Measurements from ENCODE around the gene SPATA20.

Gene SPATA20

DNA sequence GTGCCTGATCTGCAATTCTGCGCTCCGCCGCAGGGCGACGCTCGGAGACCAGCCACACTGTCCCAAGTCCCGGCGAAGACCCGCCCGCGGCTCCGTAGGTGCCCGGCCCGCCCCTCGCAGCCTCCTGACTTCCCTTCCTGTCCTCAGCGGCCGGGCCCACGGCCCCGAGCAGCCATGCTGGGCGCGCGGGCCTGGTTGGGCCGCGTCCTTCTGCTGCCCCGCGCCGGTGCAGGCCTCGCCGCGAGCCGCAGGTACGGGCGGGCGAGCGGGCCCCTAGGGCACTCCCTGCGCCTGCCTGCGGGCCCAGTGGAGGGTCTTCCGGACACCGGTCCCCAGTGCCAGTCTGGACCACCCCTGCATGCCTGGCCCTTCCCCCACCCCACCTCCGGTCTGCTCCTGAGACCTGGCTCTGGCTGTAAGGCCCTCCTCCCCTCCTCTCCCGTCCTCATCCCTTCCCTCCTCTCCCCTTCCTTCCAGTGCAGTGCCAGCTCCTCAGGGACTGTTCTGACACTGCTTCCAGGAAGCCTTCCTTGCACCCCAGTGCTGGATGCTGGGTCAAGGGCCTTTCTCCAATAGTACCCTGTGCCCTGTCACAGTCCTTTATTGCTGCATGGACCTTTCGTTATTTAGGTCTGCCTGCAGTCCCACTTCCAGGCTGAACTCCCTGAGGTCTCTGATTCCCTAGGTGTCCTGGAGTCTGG, at the start of gene SPATA20:
Gene SPATA20, plus strand, starts transcription at position 140 of the 701 bp plus-strand sequence. Its CDS starts 35 bp downstream, at position 175.
- peak; percentile 54 to 60 for DNase-seq (ENCODE audit: low read depth in 2 of 2)

- no peak for DNase-seq (ENCODE audit: low read depth in 2 of 2)
Measured at GRCh38 chr17:50498021-50498874, 48.7 kb upstream of the SPATA20 start.

DNA sequence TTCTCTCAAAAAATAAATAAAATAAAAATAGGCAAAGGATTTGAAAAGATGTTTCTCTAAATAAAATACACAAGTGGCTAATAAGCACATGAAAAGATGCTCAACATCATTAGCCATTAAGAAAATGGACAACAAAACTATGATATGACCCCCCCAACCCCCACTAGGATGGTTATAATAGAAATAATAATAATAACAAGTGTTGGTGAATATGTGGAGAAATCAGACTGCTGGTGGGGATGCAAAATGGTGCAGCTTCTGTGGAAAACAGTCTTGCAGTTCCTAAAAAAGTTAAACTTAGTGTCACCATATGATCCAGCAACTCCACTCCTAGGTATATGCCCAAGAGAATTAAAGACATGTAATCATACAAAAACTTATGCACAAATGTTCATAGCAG, 47.7 kb upstream of the SPATA20 start:
- no peak for DNase-seq (ENCODE audit: low read depth in 2 of 2)

DNA sequence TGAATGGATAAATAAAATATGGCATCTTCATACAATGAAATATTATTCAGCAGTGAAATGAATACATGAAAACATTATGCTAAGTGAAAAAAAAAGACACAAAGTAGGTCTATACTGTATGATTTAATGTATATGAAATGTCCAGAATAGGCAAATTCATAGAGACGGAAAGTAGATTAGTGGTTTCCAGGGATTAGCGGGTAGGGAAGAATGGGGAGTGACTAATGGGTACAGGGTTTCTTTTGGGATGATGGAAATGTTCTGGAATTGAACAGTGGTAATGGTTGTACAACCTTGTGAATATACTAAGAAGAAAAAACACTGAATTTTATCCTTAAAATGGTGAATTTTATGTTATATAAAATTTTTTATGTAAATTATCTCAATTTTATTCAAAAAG, 47.3 kb upstream of the SPATA20 start:
- no peak for DNase-seq (ENCODE audit: low read depth in 2 of 2)

- no peak for DNase-seq (ENCODE audit: low read depth in 2 of 2)
Measured at GRCh38 chr17:50501054-50501453, 45.9 kb upstream of the SPATA20 start.

- no peak for DNase-seq (ENCODE audit: low read depth in 2 of 2)
Measured at GRCh38 chr17:50502301-50502990, 44.5 kb upstream of the SPATA20 start.

DNA sequence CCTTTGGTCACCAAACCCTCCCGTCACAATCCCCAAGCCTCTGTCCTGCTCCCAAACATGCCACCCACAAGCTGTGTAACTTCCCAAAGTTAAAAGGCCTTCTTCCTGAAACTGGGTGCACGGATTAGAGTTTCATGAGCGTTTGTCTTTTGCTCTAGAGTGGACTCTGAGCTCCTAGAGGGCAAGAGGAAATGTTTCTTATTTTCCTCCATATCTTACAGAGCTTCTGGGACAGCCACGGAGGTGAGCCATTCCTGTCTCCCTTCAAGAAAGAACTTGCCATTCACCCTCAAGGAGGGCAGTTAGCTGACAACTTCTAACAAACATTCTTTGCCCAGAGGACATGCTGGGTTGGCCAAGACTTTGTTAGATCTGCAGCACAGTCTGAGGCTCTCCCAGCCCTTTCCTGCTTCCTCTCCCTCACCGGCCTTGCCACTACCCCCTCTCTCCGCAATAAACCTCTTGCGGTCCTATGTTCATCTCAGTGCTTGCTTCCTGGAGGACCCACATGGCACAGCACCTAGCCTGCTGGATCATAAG, 41.3 kb upstream of the SPATA20 start:
- no peak for DNase-seq (ENCODE audit: low read depth in 2 of 2)

DNA sequence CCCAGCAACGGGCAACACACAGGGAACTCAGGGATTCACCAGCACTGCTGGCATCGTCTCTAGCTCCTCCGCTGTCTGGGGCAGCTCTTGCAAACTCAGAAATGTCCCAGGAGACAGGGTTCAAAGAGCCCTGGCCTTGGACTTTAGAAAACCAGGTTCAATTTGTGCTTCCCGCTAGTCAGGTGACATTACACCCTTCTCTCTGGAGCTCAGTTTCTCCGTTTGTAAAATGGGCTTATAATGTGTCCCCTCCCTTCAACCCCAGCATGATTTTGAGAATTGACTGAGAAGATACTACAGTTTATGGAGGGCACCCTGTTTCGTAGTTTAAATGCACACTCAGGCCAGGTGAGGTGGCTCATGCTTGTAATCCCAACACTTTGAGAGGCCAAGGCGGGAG, 40.7 kb upstream of the SPATA20 start:
- DNase-seq (ENCODE audit: low read depth in 2 of 2), result no peak

DNA sequence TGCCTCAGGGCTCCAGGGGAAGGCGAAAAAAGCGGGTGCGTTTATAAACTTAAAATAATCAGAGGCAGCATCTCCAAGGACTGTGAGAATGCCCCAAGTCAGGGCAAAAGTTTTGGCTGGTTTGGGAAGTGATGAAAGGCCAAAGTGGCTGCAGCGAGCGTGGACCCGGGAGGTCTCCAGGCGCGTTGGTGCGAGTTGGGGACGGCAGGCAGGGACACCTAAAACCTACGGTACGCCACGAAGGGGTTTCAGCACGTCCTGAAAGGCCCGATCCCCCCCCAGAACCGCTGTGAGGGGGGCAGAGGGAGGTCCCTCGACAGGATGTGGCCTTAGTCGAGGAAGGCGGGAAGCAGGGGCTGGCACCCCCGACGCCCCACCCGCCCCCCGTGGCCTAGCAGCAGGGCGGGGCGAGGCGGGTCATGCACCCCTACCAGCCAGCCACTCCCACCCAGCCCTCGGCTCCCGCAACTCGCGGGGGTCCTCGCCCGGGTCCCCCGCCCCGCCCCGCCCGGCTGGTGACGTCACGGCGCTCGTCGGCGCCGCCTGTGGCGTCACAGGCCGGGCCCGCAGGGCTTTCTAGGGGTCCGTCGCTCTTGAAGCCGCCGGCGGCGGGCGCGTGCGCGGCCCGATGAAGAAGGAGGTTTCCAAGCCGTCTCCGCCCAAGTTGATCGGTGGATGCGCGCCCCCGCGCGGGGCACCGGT, 39.0 kb upstream of the SPATA20 start, which contains the start of gene MYCBPAP:
Gene MYCBPAP, plus strand, starts transcription at position 569 of the 702 bp plus-strand sequence. CDS start 236 bp downstream, outside the sequence.
- DNase-seq (ENCODE audit: low read depth in 2 of 2), result peak; percentile 19 to 60

GRCh38 chr17:50508573-50509460, 38.2 kb upstream of the SPATA20 start:
- DNase-seq (ENCODE audit: low read depth in 2 of 2), result no peak

DNA sequence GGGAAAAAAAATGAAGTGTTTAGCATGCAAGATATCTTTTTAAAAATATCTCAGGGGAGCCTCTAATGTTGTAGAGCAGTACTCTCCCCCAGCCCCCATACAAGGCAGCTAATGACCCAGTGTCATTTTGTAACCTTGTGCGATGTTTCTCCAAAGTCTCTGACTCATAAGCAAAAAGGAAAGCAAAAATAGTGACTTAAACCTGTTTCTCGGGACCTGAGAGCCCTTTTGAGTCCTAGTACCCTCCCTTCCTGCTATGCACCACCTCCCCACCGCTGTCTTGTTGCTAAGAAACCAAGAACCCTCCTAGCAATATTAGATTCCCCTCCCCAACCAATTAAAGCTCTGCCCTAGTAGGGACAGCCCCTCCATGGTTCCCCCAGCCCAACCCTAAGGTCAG, 35.9 kb upstream of the SPATA20 start:
- DNase-seq (ENCODE audit: low read depth in 2 of 2), result no peak

GRCh38 chr17:50513495-50513894, 33.5 kb upstream of the SPATA20 start:
- DNase-seq (ENCODE audit: low read depth in 2 of 2), result no peak

DNA sequence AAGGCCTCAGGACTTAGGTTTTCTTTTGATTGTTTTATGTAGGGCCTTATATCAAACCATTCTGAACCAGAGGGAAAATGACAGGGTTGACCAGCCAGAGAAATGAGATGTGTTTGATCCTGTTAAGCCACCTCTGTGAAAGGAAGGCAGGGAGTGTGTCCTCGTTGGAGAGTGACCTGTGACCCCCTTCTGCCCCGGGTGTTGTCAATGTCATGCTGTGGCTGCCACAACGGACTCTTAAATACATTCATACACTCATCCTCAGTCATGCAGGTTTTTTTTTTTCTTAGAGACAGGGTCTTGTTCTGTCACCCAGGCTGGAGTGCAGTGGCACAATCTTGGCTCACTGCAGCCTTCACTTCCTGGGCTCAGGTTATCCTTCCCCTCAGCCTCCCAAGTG, 32.6 kb upstream of the SPATA20 start:
- DNase-seq (ENCODE audit: low read depth in 2 of 2), result no peak

DNA sequence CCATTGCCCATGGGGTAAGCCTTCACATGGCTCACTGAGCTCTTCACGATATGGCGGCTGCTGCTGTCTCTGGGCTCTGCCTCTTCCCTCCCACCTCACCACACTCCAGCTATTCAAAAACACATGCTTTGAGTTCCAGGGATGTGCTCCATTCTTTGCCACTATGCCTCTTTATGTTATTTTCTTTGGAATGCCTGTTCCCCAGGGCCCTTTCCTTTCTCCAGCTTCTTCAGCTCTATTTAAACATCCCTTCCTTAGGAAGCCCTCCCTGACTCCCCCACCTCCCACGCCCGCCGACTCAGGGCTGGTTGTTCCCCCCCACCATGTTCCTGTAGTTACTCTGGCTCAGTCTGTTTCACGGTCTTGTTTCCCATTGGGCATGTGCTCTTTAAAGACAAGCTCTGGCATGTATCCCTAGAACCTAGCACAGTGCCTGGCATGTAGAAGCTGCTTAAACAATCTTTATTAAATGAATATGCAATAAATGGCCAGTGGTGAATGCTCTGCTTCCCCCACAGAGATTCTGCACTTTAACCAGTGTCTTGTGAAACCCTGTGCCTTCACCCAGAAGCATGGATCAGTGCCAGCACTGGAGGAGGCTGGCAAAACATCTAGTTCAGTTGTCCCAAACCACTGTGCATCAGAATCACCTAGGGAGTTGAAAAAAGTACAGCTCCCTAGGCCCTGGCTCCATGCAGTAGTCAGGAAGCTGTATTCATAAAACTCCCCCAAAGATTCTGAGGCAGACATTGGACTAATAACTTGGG, 31.9 kb upstream of the SPATA20 start:
- no peak for DNase-seq (ENCODE audit: low read depth in 2 of 2)

- no peak for DNase-seq (ENCODE audit: low read depth in 2 of 2)
Measured at GRCh38 chr17:50517011-50517410, 30.0 kb upstream of the SPATA20 start.

DNA sequence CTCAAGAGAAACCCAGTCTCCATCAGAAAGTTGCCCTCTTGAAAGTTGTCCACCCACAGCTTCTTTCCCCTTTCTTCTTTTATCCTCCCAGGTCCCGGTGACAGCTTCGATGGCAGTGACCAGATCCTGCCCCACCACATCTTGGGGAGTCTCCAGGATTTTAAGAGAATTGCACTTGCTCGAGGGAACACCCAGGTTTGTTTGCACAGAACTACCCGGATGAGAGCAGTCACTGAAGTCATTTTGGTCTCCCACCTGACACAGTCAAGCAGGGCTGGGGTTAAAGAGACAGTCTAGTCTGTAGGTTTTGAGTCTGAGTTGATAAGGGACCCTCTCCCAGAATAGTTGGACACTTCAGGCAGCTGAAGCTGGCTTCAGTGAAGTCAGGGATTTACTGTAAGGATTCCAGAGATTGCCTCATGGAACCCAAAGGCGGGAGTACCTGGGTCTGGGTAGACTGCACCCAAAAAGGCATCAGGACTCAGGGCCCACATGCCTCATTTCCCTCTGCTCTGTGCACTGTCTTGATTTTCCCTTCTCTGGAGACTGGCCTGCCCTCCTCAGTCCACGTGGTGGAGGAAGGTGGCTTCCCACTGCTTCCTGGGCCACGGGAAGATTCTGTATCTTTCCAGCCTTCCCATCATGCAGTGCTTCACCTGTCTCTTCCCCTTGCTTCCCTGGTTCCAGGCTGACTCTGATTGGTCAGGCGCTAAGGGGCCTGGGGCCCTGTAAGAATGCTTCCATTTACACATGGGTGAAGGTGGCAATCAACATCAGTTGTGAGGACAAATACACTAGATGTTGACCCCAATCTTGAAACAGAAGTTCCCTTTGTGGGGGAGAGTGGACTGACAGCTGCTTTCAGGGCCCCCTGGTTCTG, 29.2 kb upstream of the SPATA20 start:
- DNase-seq (ENCODE audit: low read depth in 2 of 2), result no peak

DNA sequence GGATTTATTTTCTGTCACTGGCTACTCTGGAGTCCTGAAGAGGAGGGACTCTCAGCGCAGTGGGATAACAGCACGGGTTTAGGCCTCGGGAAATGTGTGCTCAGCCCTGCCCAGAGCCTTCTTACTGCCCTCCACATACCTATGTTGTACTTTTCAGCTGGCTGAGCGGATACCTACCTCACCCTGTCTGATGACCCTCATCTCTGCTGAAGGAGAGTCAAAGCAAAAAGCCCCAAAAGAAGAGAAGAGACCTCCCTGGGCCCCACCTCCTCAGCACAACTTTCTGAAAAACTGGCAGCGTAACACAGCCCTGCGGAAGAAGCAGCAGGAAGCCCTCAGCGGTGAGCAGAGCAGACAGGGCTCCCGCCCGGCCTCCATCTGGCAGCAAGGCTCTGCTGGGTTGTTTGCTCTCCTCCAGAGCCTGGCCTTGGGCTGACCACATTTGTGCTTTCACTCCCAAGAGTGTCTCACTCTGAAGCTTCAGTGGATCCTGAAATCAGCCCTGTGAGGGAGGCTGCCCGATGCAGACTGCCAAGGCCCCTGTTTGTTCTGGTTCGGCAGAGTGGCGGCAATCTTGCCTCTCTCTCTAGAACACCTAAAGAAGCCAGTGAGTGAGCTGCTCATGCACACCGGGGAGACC, 28.5 kb upstream of the SPATA20 start:
- DNase-seq (ENCODE audit: low read depth in 2 of 2), result no peak

All from activated CD8-positive, alpha-beta memory T cell treated with anti-CD3 and anti-CD28 coated beads for 4 hours (primary cell).